H1 (cell line): ENCODE results near the gene ZNF639. TPM values are rescaled to one million over a fixed set of nuclear protein-coding genes. Genes with fewer than 3 reads are reported as not detected.

Experiments used
- CTCF ChIA-PET: fragments of 300-600 bp; sonication (Branson Sonifier 250); formaldehyde crosslinking; loops from one replicate; lab custom pipeline; 2021; ENCODE audit not compliant: partially characterized antibody; lab: Charles Lee
- POLR2A ChIA-PET: fragments of 300-600 bp; sonication (Branson Sonifier 250); formaldehyde crosslinking; loops from one replicate; lab custom pipeline; 2021; ENCODE audit warnings: inconsistent platforms; ENCODE audit not compliant: partially characterized antibody; lab: Charles Lee
- DNase-seq, 2 experiments: peaks; one replicate each; pipeline versions ENCODE4 v3.0.0 to v3.0.0-alpha.2; 2010 to 2022; ENCODE audit warnings: low spot score in 2 of 2, low read depth in 1 of 2, mixed read lengths in 1 of 2
- FAIRE-seq: peaks from 2 replicates; lab custom pipeline; 2011; peaks lifted over from hg19 to GRCh38; lab: Jason Lieb, UNC
- H2AFZ ChIP-seq: 2 replicates; pipeline ENCODE4 v1.8.1; 2012; ENCODE audit warnings: low read length, inconsistent platforms
- H2AK5ac ChIP-seq: 2 replicates; pipeline ENCODE4 v1.6.1; 2013; ENCODE audit warnings: low read depth, low read length
- H2BK120ac ChIP-seq: replicated peaks from 2 replicates; pipeline ENCODE3; 2013; ENCODE audit warnings: low read depth, low read length, inconsistent platforms
- H2BK12ac ChIP-seq: 2 replicates; pipeline ENCODE4 v1.6.1; 2013; ENCODE audit warnings: low read depth, low read length
- H2BK15ac ChIP-seq: 2 replicates; pipeline ENCODE4 v1.6.1; 2013; ENCODE audit warnings: low read length
- H2BK20ac ChIP-seq: 2 replicates; pipeline ENCODE4 v1.6.1; 2013; ENCODE audit warnings: low read length
- H2BK5ac ChIP-seq: 2 replicates; pipeline ENCODE4 v1.6.1; 2013; ENCODE audit warnings: low read depth, low read length
- H3K14ac ChIP-seq: 2 replicates; pipeline ENCODE4 v1.6.1; 2013; ENCODE audit warnings: inconsistent platforms; ENCODE audit not compliant: insufficient read length
- H3K18ac ChIP-seq: 2 replicates; pipeline ENCODE4 v1.6.1; 2013; ENCODE audit warnings: low read length; ENCODE audit errors: extremely low read depth
- H3K23ac ChIP-seq: 2 replicates; pipeline ENCODE4 v1.6.1; 2013; ENCODE audit warnings: inconsistent platforms; ENCODE audit not compliant: insufficient read length
- H3K23me2 ChIP-seq: 2 replicates; pipeline ENCODE4 v1.6.1; 2013; ENCODE audit warnings: low read depth, low read length
- H3K27ac ChIP-seq: 2 replicates; pipeline ENCODE4 v1.6.1; 2011; ENCODE audit warnings: low read depth, low read length, inconsistent platforms
- H3K27me3 ChIP-seq, 4 experiments: replicated peaks in 1 of 4; 1 replicate in 1 of 4; 2 replicates in 3 of 4; pipeline versions ENCODE4 v1.6.1 to v1.8.1; 2011 to 2013; ENCODE audit warnings: low read length in 3 of 4, mild to moderate bottlenecking in 3 of 4, inconsistent platforms in 2 of 4, mixed read lengths in 2 of 4, moderate library complexity in 1 of 4; ENCODE audit not compliant: control insufficient read depth in 3 of 4, insufficient read depth in 3 of 4; ENCODE audit errors: extremely low read depth in 1 of 4
- H3K36me3 ChIP-seq, 4 experiments: 2 replicates each; pipeline versions ENCODE4 v1.6.1 to v1.8.1; 2011 to 2013; ENCODE audit warnings: mild to moderate bottlenecking in 4 of 4, low read length in 3 of 4, moderate library complexity in 2 of 4, control low read depth in 1 of 4, inconsistent platforms in 1 of 4; ENCODE audit not compliant: insufficient read depth in 4 of 4, control insufficient read depth in 2 of 4
- H3K4ac ChIP-seq: replicated peaks from 2 replicates; pipeline ENCODE3; 2013; ENCODE audit warnings: low read length, low read depth, mixed read lengths, inconsistent platforms; ENCODE audit not compliant: insufficient read length
- H3K4me1 ChIP-seq, 4 experiments: replicated peaks in 1 of 4; 1 replicate in 1 of 4; 2 replicates in 3 of 4; pipeline versions ENCODE4 v1.6.1 to v1.8.1; 2011 to 2013; ENCODE audit warnings: low read length in 3 of 4, inconsistent platforms in 2 of 4, mixed read lengths in 1 of 4; ENCODE audit not compliant: insufficient read depth in 4 of 4, control insufficient read depth in 3 of 4
- H3K4me2 ChIP-seq, 2 experiments: 2 replicates each; pipeline versions ENCODE4 v1.6.1 to v1.8.1; 2011 to 2013; ENCODE audit warnings: low read depth in 2 of 2, low read length in 2 of 2, control low read depth in 1 of 2, inconsistent platforms in 1 of 2, mild to moderate bottlenecking in 1 of 2; ENCODE audit not compliant: insufficient read depth in 1 of 2
- H3K4me3 ChIP-seq, 4 experiments: fragments of 200-600, 300-600 bp in 1 of 4; sonication (generic), shearing (Covaris generic), sonication (Bioruptor Twin) in 1 of 4; 2 replicates each; pipeline versions ENCODE4 v1.5.1 to v1.8.1; 2011 to 2016; ENCODE audit warnings: low read length in 4 of 4, low read depth in 3 of 4, control low read depth in 2 of 4, inconsistent platforms in 2 of 4, mild to moderate bottlenecking in 2 of 4, mixed read lengths in 1 of 4, moderate library complexity in 1 of 4; ENCODE audit not compliant: insufficient read depth in 2 of 4; ENCODE audit errors: extremely low read depth in 1 of 4
- H3K56ac ChIP-seq: replicated peaks from 2 replicates; pipeline ENCODE3; 2013; ENCODE audit warnings: low read depth, mild to moderate bottlenecking, mixed read lengths, low read length, inconsistent platforms; ENCODE audit not compliant: insufficient read length
- H3K79me1 ChIP-seq: 2 replicates; pipeline ENCODE4 v1.6.1; 2013; ENCODE audit warnings: low read depth, low read length, control low read depth
- H3K79me2 ChIP-seq, 2 experiments: 2 replicates each; pipeline versions ENCODE4 v1.6.1 to v1.8.1; 2012 to 2013; ENCODE audit warnings: low read length in 2 of 2, mild to moderate bottlenecking in 2 of 2, inconsistent platforms in 1 of 2; ENCODE audit not compliant: insufficient read depth in 2 of 2, control insufficient read depth in 1 of 2
- H3K9ac ChIP-seq, 4 experiments: replicated peaks in 1 of 4; 1 replicate in 1 of 4; 2 replicates in 3 of 4; pipeline versions ENCODE4 v1.6.1 to v1.8.1; 2011 to 2013; ENCODE audit warnings: low read depth in 3 of 4, low read length in 3 of 4, control low read depth in 2 of 4, mild to moderate bottlenecking in 2 of 4, moderate library complexity in 2 of 4, inconsistent platforms in 1 of 4; ENCODE audit errors: extremely low read depth in 1 of 4
- H3K9me3 ChIP-seq, 2 experiments: 2 replicates each; pipeline versions ENCODE4 v1.6.1 to v1.8.1; 2012 to 2013; ENCODE audit warnings: mild to moderate bottlenecking in 2 of 2, moderate library complexity in 2 of 2, control low read depth in 1 of 2, inconsistent platforms in 1 of 2, low read depth in 1 of 2, low read length in 1 of 2, mixed read lengths in 1 of 2; ENCODE audit not compliant: insufficient read depth in 2 of 2
- H4K20me1 ChIP-seq, 2 experiments: replicated peaks in 1 of 2; 2 replicates each; pipeline versions ENCODE3 to v1.8.1; 2011 to 2013; ENCODE audit warnings: inconsistent platforms in 2 of 2, low read length in 2 of 2, mild to moderate bottlenecking in 1 of 2; ENCODE audit not compliant: insufficient read depth in 2 of 2, control insufficient read depth in 1 of 2
- H4K5ac ChIP-seq: 2 replicates; pipeline ENCODE4 v1.6.1; 2013; ENCODE audit warnings: low read length, low read depth, mixed read lengths, inconsistent platforms; ENCODE audit not compliant: insufficient read length
- H4K8ac ChIP-seq: 2 replicates; pipeline ENCODE4 v1.8.0; 2013; ENCODE audit warnings: mild to moderate bottlenecking, moderate library complexity, low read length, inconsistent platforms; ENCODE audit not compliant: insufficient read depth; ENCODE audit errors: extremely low read depth
- H4K91ac ChIP-seq: replicated peaks from 2 replicates; pipeline ENCODE3; 2013; ENCODE audit warnings: low read length, mixed read lengths, inconsistent platforms; ENCODE audit not compliant: insufficient read length
- NRF1 ChIP-seq: IDR thresholded peaks from 2 replicates; pipeline ENCODE4 v1.6.1; 2011; ENCODE audit warnings: mild to moderate bottlenecking, low read depth, low read length, improper control_type of control experiment
- WGBS, 2 experiments: shearing (Covaris generic) in 1 of 2; methylation state at CpG; one replicate each; pipeline versions ENCODE4 v1.1.6 to v1.1.7; 2013 to 2015; ENCODE audit warnings: low lambda C conversion rate in 2 of 2, mixed read lengths in 2 of 2, inconsistent platforms in 1 of 2, low coverage in 1 of 2, missing lambda C conversion rate in 1 of 2; ENCODE audit not compliant: insufficient replicate concordance in 2 of 2, insufficient coverage in 1 of 2, insufficient read length in 1 of 2; ENCODE audit errors: extremely low coverage in 1 of 2, missing lambda C conversion rate in 1 of 2; 5-methylcytosine and 5-hydroxymethylcytosine counted together
- polyA plus RNA-seq, 7 experiments: library from polyadenylated mRNA; depleted of rRNA in 3 of 7; stranded (reverse) in 5 of 7; unstranded in 2 of 7; fragments of >200 nt in 5 of 7; fragments of 200-250 nt in 2 of 7; gene quantifications; 1 replicate in 5 of 7; 2 replicates in 1 of 7; 4 replicates in 1 of 7; pipeline versions ENCODE4 v1.2.1 to v1.2.3, GENCODE V29; 2011 to 2013; ENCODE audit warnings: missing spikeins in 2 of 7, mixed read lengths in 2 of 7
- total RNA-seq: library from RNA; stranded (reverse); fragmentation: NEBNext Ultra II Directional; extraction: Animal tissue kit (Norgen Biotek cat#: 25700); gene quantifications from 2 replicates; pipeline ENCODE4 v1.2.1, GENCODE V29; 2021

The ZNF639 gene
- total and polyA plus RNA-seq, 2 of the 8 experiments (the other 6 are each of a cell fraction or from before 2014, with no cell fraction given), result 9.1 to 41.4 TPM

DNA sequence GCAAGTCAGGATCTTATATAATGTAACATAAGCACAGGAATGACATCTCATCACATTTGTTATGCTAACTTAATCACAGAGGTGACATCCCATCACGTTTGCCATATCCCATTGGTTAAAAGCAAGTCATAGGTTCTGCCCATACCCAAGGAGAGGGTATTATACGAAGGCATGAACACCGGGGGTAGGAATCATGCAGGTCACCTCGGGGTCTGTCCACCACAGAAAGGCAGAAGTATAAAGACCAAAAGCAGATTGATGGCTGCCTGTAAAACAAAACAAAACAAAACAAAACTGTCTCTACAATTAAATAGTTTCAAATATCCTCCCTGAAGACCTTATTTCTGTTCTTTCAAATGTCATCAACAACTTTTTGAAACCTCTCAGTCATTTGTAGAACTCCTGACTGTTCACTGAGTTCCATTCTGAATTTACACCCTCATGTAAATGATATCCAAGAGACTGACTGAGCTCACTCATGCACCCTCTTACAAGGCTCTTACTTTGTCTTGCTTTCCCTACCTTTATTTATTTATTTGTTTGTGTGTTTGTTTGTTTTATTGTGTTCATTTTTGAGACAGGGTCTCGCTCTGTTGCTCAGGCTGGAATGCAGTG is 22.7 kb upstream of the ZNF639 start:
- no peak overlapping the region for H3K18ac ChIP-seq
- POLR2A ChIA-PET, result no interaction called here
- TF ChIP-seq NRF1, result no peak

More for the DNA sequence above, 22.7 kb upstream of the ZNF639 start:
- Histone ChIP-seq H2BK20ac (no peak overlapping the region), H2BK5ac (no peak overlapping the region), H3K27ac (no peak overlapping the region), H3K27me3 (no peaks in the 10 kb centered on the region), H3K23ac (no peak overlapping the region), H3K79me2 (no peaks in the 10 kb centered on the region), H2BK15ac (no peak overlapping the region), H2AK5ac (no peak overlapping the region), H3K4me3 (no peak overlapping the region), H3K4me2 (no peak overlapping the region), H3K9ac (no peak overlapping the region), H4K8ac (no peak overlapping the region), H3K4me1 (no peaks in the 10 kb centered on the region), H2BK120ac (no peak overlapping the region), H4K91ac (no peak overlapping the region), H3K14ac (no peak overlapping the region), H3K36me3 (no peaks in the 10 kb centered on the region), H2AFZ (no peak overlapping the region), H3K23me2 (no peaks in the 10 kb centered on the region), H4K20me1 (no peaks in the 10 kb centered on the region), H2BK12ac (no peak overlapping the region), H3K4ac (no peak overlapping the region), H3K79me1 (no peaks in the 10 kb centered on the region), H3K56ac (no peak overlapping the region), H3K9me3 (no peaks in the 10 kb centered on the region), H4K5ac (no peak overlapping the region)
- 90% methylated on average over 5 of the region's 5 CpGs; no CpG with 5 or more reads in 1 of the 2 experiments for WGBS, 2 experiments
- DNase-seq (no peak), FAIRE-seq (no peak)
- CTCF ChIA-PET, result interaction anchor here (1.1 kb wide), 1 partner anchor 15 kb away, joined by 4 read pairs; no protein-coding TSS in a partner anchor
